Measurements from ENCODE around the gene N4BP2L2. TPM values are rescaled to one million over a fixed set of nuclear protein-coding genes. Genes with fewer than 3 reads are reported as not detected.

The N4BP2L2 gene
- total and polyA plus RNA-seq, 2 experiments from 2014 or later, result 63.1 to 160 TPM

DNA sequence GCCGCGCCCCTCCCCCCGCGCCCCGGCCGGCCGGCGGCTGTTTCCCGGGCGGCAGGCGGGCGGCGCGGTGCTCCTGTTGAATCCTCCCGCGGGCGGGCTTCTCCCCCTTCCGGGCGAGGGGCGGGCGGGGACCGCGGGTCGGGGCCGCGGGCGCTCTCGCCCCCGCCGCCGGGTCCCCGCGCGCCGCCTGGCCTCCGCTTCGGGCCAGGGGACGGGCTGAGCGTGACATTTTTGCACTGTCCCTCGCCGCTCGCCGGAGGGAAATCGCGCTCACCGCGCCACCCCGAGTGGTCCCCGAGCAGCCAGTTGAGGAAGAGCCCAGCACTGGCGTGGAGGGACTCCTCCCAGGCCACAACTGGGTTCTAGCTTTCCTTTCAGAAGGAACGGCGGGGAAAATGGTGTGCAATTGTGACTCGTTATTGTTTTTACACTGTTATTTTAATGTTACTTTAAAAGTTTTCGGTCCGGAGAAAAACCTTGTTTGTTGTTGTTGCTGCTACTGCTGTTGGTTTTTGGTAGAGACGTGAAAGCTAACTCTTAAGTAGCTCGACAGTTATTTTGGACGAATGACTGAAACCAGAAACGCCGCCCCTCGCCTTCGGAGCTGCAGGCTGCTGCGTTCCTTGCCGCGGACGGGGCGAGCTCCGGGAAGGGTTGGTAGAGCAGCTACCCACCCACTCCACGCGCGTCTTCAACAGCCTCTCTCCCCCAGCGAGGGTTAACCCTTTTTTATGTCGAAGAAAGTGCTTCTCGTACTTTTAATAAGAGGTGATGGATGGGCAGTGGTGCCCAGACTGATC is 48.6 kb upstream of the N4BP2L2 start:
- Histone ChIP-seq H3K27ac (ENCODE audit: low read depth) (peak overlapping the region; percentile 89), H3K4me1 (ENCODE audit: insufficient read depth) (peaks cover 23% of the 10 kb centered on the region), H3K9me2 (ENCODE audit: insufficient read depth) (no peaks in the 10 kb centered on the region), H3F3A (replicated peaks; ENCODE audit: low read depth) (no peaks in the 10 kb centered on the region), H2AFZ (peak overlapping the region; percentile 38; the same call in 1 of the 2 replicates), H3K27me3 (ENCODE audit: insufficient read depth) (no peaks in the 10 kb centered on the region), H3K36me3 (ENCODE audit: insufficient read depth) (no peaks in the 10 kb centered on the region), H3K4me3 (peak overlapping the region; percentile 89), H4K20me1 (replicated peaks; ENCODE audit: insufficient read depth) (peaks cover 18% of the 10 kb centered on the region; the same call in 1 of the 2 replicates), H3K79me2 (replicated peaks; ENCODE audit: insufficient read depth) (peaks cover 51% of the 10 kb centered on the region), H3K4me2 (peak overlapping the region; percentile 91)
- Mint-ChIP-seq H3K27me3 (ENCODE audit: insufficient read depth, low read depth, poor library complexity) (peaks cover 12% of the 10 kb centered on the region), H3K27ac (peak overlapping the region; percentile 94), H3K4me3 (peak overlapping the region; percentile 86), H3K4me1 (peaks cover 29% of the 10 kb centered on the region), H3K36me3 (ENCODE audit: low read depth) (no peaks in the 10 kb centered on the region; the same call in 2 of the 3 replicates), H3K9me3 (no peaks in the 10 kb centered on the region)
- ATAC-seq (peak; percentile 31), DNase-seq (ENCODE audit: low spot score) (peak; percentile 76)
- TF ChIP-seq STAT1 (IDR thresholded peaks at IDR 0.05; ENCODE audit: unreplicated experiment) (no peak), ZNF331 (CRISPR knock-in tag; IDR thresholded peaks at IDR 0.05; ENCODE audit: low read depth) (no peak), ZNF114 (CRISPR knock-in tag; IDR thresholded peaks at IDR 0.05) (no peak), CREB1 (CRISPR knock-in tag; IDR thresholded peaks at IDR 0.05; ENCODE audit: low read depth) (no peak), JUNB (IDR thresholded peaks at IDR 0.05; ENCODE audit: unreplicated experiment) (no peak)
- TF ChIP-seq, protein P1, sequence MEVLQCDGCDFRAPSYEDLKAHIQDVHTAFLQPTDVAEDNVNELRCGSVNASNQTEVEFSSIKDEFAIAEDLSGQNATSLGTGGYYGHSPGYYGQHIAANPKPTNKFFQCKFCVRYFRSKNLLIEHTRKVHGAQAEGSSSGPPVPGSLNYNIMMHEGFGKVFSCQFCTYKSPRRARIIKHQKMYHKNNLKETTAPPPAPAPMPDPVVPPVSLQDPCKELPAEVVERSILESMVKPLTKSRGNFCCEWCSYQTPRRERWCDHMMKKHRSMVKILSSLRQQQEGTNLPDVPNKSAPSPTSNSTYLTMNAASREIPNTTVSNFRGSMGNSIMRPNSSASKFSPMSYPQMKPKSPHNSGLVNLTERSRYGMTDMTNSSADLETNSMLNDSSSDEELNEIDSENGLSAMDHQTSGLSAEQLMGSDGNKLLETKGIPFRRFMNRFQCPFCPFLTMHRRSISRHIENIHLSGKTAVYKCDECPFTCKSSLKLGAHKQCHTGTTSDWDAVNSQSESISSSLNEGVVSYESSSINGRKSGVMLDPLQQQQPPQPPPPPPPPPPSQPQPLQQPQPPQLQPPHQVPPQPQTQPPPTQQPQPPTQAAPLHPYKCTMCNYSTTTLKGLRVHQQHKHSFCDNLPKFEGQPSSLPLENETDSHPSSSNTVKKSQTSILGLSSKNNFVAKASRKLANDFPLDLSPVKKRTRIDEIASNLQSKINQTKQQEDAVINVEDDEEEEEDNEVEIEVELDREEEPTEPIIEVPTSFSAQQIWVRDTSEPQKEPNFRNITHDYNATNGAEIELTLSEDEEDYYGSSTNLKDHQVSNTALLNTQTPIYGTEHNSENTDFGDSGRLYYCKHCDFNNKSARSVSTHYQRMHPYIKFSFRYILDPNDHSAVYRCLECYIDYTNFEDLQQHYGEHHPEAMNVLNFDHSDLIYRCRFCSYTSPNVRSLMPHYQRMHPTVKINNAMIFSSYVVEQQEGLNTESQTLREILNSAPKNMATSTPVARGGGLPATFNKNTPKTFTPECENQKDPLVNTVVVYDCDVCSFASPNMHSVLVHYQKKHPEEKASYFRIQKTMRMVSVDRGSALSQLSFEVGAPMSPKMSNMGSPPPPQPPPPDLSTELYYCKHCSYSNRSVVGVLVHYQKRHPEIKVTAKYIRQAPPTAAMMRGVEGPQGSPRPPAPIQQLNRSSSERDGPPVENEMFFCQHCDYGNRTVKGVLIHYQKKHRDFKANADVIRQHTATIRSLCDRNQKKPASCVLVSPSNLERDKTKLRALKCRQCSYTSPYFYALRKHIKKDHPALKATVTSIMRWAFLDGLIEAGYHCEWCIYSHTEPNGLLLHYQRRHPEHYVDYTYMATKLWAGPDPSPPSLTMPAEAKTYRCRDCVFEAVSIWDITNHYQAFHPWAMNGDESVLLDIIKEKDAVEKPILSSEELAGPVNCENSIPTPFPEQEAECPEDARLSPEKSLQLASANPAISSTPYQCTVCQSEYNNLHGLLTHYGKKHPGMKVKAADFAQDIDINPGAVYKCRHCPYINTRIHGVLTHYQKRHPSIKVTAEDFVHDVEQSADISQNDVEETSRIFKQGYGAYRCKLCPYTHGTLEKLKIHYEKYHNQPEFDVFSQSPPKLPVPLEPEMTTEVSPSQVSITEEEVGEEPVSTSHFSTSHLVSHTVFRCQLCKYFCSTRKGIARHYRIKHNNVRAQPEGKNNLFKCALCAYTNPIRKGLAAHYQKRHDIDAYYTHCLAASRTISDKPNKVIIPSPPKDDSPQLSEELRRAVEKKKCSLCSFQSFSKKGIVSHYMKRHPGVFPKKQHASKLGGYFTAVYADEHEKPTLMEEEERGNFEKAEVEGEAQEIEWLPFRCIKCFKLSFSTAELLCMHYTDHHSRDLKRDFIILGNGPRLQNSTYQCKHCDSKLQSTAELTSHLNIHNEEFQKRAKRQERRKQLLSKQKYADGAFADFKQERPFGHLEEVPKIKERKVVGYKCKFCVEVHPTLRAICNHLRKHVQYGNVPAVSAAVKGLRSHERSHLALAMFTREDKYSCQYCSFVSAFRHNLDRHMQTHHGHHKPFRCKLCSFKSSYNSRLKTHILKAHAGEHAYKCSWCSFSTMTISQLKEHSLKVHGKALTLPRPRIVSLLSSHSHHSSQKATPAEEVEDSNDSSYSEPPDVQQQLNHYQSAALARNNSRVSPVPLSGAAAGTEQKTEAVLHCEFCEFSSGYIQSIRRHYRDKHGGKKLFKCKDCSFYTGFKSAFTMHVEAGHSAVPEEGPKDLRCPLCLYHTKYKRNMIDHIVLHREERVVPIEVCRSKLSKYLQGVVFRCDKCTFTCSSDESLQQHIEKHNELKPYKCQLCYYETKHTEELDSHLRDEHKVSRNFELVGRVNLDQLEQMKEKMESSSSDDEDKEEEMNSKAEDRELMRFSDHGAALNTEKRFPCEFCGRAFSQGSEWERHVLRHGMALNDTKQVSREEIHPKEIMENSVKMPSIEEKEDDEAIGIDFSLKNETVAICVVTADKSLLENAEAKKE (CRISPR knock-in tag; IDR thresholded peaks at IDR 0.05), result no peak
- TF ChIP-seq, protein P2, sequence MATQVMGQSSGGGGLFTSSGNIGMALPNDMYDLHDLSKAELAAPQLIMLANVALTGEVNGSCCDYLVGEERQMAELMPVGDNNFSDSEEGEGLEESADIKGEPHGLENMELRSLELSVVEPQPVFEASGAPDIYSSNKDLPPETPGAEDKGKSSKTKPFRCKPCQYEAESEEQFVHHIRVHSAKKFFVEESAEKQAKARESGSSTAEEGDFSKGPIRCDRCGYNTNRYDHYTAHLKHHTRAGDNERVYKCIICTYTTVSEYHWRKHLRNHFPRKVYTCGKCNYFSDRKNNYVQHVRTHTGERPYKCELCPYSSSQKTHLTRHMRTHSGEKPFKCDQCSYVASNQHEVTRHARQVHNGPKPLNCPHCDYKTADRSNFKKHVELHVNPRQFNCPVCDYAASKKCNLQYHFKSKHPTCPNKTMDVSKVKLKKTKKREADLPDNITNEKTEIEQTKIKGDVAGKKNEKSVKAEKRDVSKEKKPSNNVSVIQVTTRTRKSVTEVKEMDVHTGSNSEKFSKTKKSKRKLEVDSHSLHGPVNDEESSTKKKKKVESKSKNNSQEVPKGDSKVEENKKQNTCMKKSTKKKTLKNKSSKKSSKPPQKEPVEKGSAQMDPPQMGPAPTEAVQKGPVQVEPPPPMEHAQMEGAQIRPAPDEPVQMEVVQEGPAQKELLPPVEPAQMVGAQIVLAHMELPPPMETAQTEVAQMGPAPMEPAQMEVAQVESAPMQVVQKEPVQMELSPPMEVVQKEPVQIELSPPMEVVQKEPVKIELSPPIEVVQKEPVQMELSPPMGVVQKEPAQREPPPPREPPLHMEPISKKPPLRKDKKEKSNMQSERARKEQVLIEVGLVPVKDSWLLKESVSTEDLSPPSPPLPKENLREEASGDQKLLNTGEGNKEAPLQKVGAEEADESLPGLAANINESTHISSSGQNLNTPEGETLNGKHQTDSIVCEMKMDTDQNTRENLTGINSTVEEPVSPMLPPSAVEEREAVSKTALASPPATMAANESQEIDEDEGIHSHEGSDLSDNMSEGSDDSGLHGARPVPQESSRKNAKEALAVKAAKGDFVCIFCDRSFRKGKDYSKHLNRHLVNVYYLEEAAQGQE (IDR thresholded peaks at IDR 0.05; ENCODE audit: unreplicated experiment), result no peak
- TF ChIP-seq, protein P3, sequence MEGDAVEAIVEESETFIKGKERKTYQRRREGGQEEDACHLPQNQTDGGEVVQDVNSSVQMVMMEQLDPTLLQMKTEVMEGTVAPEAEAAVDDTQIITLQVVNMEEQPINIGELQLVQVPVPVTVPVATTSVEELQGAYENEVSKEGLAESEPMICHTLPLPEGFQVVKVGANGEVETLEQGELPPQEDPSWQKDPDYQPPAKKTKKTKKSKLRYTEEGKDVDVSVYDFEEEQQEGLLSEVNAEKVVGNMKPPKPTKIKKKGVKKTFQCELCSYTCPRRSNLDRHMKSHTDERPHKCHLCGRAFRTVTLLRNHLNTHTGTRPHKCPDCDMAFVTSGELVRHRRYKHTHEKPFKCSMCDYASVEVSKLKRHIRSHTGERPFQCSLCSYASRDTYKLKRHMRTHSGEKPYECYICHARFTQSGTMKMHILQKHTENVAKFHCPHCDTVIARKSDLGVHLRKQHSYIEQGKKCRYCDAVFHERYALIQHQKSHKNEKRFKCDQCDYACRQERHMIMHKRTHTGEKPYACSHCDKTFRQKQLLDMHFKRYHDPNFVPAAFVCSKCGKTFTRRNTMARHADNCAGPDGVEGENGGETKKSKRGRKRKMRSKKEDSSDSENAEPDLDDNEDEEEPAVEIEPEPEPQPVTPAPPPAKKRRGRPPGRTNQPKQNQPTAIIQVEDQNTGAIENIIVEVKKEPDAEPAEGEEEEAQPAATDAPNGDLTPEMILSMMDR (conservative IDR thresholded peaks at IDR 0.05; ENCODE audit: low read depth in 2 of 2), result 0 out of 4 replicates have a peak, but pooled peaks of 1 of the 2 experiments have one; percentile 13

Data from GM23338 (cell line).